GM23338 (cell line): ENCODE data around the gene TRIM37. TPM values are rescaled to one million over a fixed set of nuclear protein-coding genes. Genes with fewer than 3 reads are reported as not detected.

Source experiments
- ATAC-seq: fragments of 200-7000 bp; cut with Tn5 transposase; 3 replicates; pipeline ENCODE4 v1.9.1; 2020
- DNase-seq: peaks from one replicate; pipeline ENCODE4 v3.0.0-alpha.2; 2015; ENCODE audit warnings: low spot score
- H2AFZ ChIP-seq: fragments of 200-600 bp; sonication (generic); 2 replicates; pipeline ENCODE4 v1.8.0; 2016; ENCODE audit warnings: antibody characterized with exemption, mild to moderate bottlenecking, moderate library complexity
- H3F3A ChIP-seq: fragments of 200-600 bp; sonication (generic); replicated peaks from 2 replicates; pipeline ENCODE4 v1.8.0; 2017; ENCODE audit warnings: antibody characterized with exemption, mixed run types, low read depth
- H3K27ac ChIP-seq: fragments of 200-600 bp; sonication (generic); 2 replicates; pipeline ENCODE4 v1.6.1; 2016; ENCODE audit warnings: low read depth
- H3K27me3 ChIP-seq: fragments of 200-600 bp; sonication (generic); 2 replicates; pipeline ENCODE4 v1.8.0; 2016; ENCODE audit warnings: mild to moderate bottlenecking, mixed run types, moderate library complexity; ENCODE audit not compliant: insufficient read depth
- H3K36me3 ChIP-seq: fragments of 200-600 bp; sonication (generic); 2 replicates; pipeline ENCODE4 v1.8.0; 2016; ENCODE audit warnings: mild to moderate bottlenecking; ENCODE audit not compliant: insufficient read depth
- H3K4me1 ChIP-seq: fragments of 200-600 bp; sonication (generic); 2 replicates; pipeline ENCODE4 v1.8.0; 2016; ENCODE audit warnings: mild to moderate bottlenecking, moderate library complexity; ENCODE audit not compliant: insufficient read depth
- H3K4me2 ChIP-seq: fragments of 200-600 bp; sonication (generic); 2 replicates; pipeline ENCODE4 v1.7.1; 2017; ENCODE audit warnings: mixed run types
- H3K4me3 ChIP-seq: fragments of 200-600 bp; sonication (generic); 2 replicates; pipeline ENCODE4 v1.6.1; 2016; ENCODE audit warnings: mixed run types
- H3K79me2 ChIP-seq: fragments of 200-600 bp; sonication (generic); replicated peaks from 2 replicates; pipeline ENCODE4 v1.8.0; 2017; ENCODE audit warnings: mild to moderate bottlenecking; ENCODE audit not compliant: insufficient read depth
- H3K9me2 ChIP-seq: fragments of 200-600 bp; sonication (generic); 2 replicates; pipeline ENCODE4 v1.8.0; 2017; ENCODE audit not compliant: insufficient read depth
- H4K20me1 ChIP-seq: fragments of 200-600 bp; sonication (generic); replicated peaks from 2 replicates; pipeline ENCODE4 v1.8.0; 2017; ENCODE audit warnings: mild to moderate bottlenecking; ENCODE audit not compliant: insufficient read depth
- H3K27ac Mint-ChIP-seq: 2 replicates; pipeline ENCODE4 v1.8.0; 2020; ENCODE audit warnings: inconsistent platforms, mild to moderate bottlenecking, moderate library complexity, mixed read lengths
- H3K27me3 Mint-ChIP-seq: 3 replicates; pipeline ENCODE4 v1.8.0; 2022; ENCODE audit warnings: low read depth, mild to moderate bottlenecking, moderate library complexity, mixed read lengths, inconsistent platforms; ENCODE audit not compliant: insufficient read depth, poor library complexity
- H3K36me3 Mint-ChIP-seq: 3 replicates; pipeline ENCODE4 v1.8.0; 2021; ENCODE audit warnings: low read depth, mild to moderate bottlenecking, inconsistent platforms, moderate library complexity, mixed read lengths
- H3K4me1 Mint-ChIP-seq: 3 replicates; pipeline ENCODE4 v1.8.0; 2020; ENCODE audit warnings: mild to moderate bottlenecking, inconsistent platforms, mixed read lengths
- H3K4me3 Mint-ChIP-seq: 3 replicates; pipeline ENCODE4 v1.8.0; 2021; ENCODE audit warnings: moderate library complexity, mild to moderate bottlenecking, inconsistent platforms, mixed read lengths
- H3K9me3 Mint-ChIP-seq: 3 replicates; pipeline ENCODE4 v1.8.0; 2020; ENCODE audit warnings: moderate library complexity, mild to moderate bottlenecking, inconsistent platforms, mixed read lengths
- CTCF ChIP-seq, 2 experiments: fragments of 200-600 bp in 1 of 2; sonication (generic) in 1 of 2; conservative IDR thresholded peaks; 2 replicates each; pipeline versions ENCODE4 v1.5.1 to v1.6.1; 2016 to 2017; ENCODE audit warnings: antibody characterized with exemption in 2 of 2, low read depth in 2 of 2, mild to moderate bottlenecking in 2 of 2, moderate library complexity in 1 of 2
- EZH2phosphoT487 ChIP-seq: fragments of 200-600 bp; sonication (generic); IDR thresholded peaks from one replicate; pipeline ENCODE4 v1.8.1; 2018; ENCODE audit warnings: antibody characterized with exemption; ENCODE audit not compliant: unreplicated experiment
- JUNB ChIP-seq: IDR thresholded peaks from one replicate; pipeline ENCODE4 v1.6.1; 2016; ENCODE audit warnings: antibody characterized with exemption; ENCODE audit not compliant: unreplicated experiment
- POLR2AphosphoS5 ChIP-seq: IDR thresholded peaks from 2 replicates; pipeline ENCODE4 v1.6.1; 2016; ENCODE audit warnings: antibody characterized with exemption, low read depth
- REST ChIP-seq: IDR thresholded peaks from one replicate; pipeline ENCODE4 v1.6.1; 2018; ENCODE audit warnings: antibody characterized with exemption; ENCODE audit not compliant: unreplicated experiment
- STAT1 ChIP-seq: IDR thresholded peaks from one replicate; pipeline ENCODE4 v1.6.1; 2016; ENCODE audit warnings: antibody characterized with exemption; ENCODE audit not compliant: unreplicated experiment
- ZNF331 ChIP-seq: fragments of 250-450 bp; sonication (Bioruptor Pico); IDR thresholded peaks from 2 replicates; pipeline ENCODE4 v1.5.0; 2020; ENCODE audit warnings: low read depth, mild to moderate bottlenecking, moderate library complexity
- ZNF462 ChIP-seq: fragments of 250-450 bp; sonication (Bioruptor Pico); IDR thresholded peaks from 2 replicates; pipeline ENCODE4 v1.5.0; 2020; ENCODE audit warnings: mild to moderate bottlenecking, moderate library complexity
- polyA plus RNA-seq: library from polyadenylated mRNA; unstranded; fragments of >200 nt; fragmentation: Nextera tagmentation; extraction: Ambion mirVana; gene quantifications from 2 replicates; pipeline ENCODE4 v1.2.1, GENCODE V29; 2016
- total RNA-seq: library from RNA; depleted of rRNA; stranded (reverse); fragments of >200 nt; shearing (Covaris generic); gene quantifications from 2 replicates; pipeline ENCODE4 v1.2.3, GENCODE V29; 2014

TRIM37 gene
- total and polyA plus RNA-seq, 2 experiments from 2014 or later: 61.1 to 71.2 TPM

- H3K36me3 Mint-ChIP-seq: no peaks in the 10 kb centered on the region
- no peak overlapping the region for H3K4me2 ChIP-seq
- no peaks in the 10 kb centered on the region for H3K36me3 ChIP-seq
- no peaks in the 10 kb centered on the region for H3K27me3 ChIP-seq
- no peaks in the 10 kb centered on the region for H4K20me1 ChIP-seq
- H3K27ac ChIP-seq: no peak overlapping the region; the same call in 1 of the 2 replicates
- DNase-seq (no peak), ATAC-seq (no peak)
- no peak overlapping the region for H3K4me3 Mint-ChIP-seq
- H3K4me1 Mint-ChIP-seq: peaks cover 9% of the 10 kb centered on the region
- H3K4me1 ChIP-seq: 0 out of 2 replicates have a peak, but pooled peaks cover 3% of the 10 kb centered on the region
- no peak overlapping the region for H3K4me3 ChIP-seq
- H3K9me3 Mint-ChIP-seq: no peaks in the 10 kb centered on the region
- H3K79me2 ChIP-seq: no peaks in the 10 kb centered on the region
- H3K27ac Mint-ChIP-seq: no peak overlapping the region
- H3K27me3 Mint-ChIP-seq: no peaks in the 10 kb centered on the region
- no peaks in the 10 kb centered on the region for H3K9me2 ChIP-seq
- no peak overlapping the region for H2AFZ ChIP-seq
- H3F3A ChIP-seq: no peaks in the 10 kb centered on the region
- no peak for TF ChIP-seq STAT1
- no peak for TF ChIP-seq REST
- TF ChIP-seq ZNF331 (CRISPR knock-in tag): no peak
- no peak for TF ChIP-seq ZNF462 (CRISPR knock-in tag)
- TF ChIP-seq CTCF (conservative IDR thresholded peaks at IDR 0.05; ENCODE audit: low read depth in 2 of 2): no peak
- TF ChIP-seq EZH2phosphoT487: no peak
- no peak for TF ChIP-seq POLR2AphosphoS5
- no peak for TF ChIP-seq JUNB
Observed at GRCh38 chr17:58980706-58981481, 125.8 kb downstream of the TRIM37 start.
